H9 (cell line): Measurements from ENCODE around the gene NUP155. TPM values are rescaled to one million over a fixed set of nuclear protein-coding genes. Genes with fewer than 3 reads are reported as not detected.
A peak's percentile ranks its signal among the peaks of the same experiment; 100 is the strongest.

Source experiments
- DNase-seq: peaks from one replicate; pipeline ENCODE4 v3.0.0-alpha.2; 2017
- H2AFZ ChIP-seq: one replicate; pipeline ENCODE4 v1.6.1; 2013; ENCODE audit warnings: mild to moderate bottlenecking, low read length, control low read depth, moderate library complexity
- H2AK5ac ChIP-seq: 2 replicates; pipeline ENCODE4 v1.6.1; 2013; ENCODE audit warnings: low read length, control low read depth, mixed read lengths; ENCODE audit not compliant: insufficient read length
- H2BK120ac ChIP-seq: one replicate; pipeline ENCODE4 v1.6.1; 2013; ENCODE audit warnings: low read depth, mild to moderate bottlenecking, low read length, control low read depth, inconsistent platforms; ENCODE audit not compliant: poor library complexity, severe bottlenecking
- H2BK12ac ChIP-seq: 2 replicates; pipeline ENCODE4 v1.6.1; 2013; ENCODE audit warnings: low read length, control low read depth, mixed read lengths, low read depth; ENCODE audit not compliant: insufficient read length
- H2BK15ac ChIP-seq: 2 replicates; pipeline ENCODE4 v1.6.1; 2013; ENCODE audit warnings: low read depth, low read length, control low read depth
- H2BK20ac ChIP-seq: one replicate; pipeline ENCODE4 v1.6.1; 2013; ENCODE audit warnings: low read depth, mild to moderate bottlenecking, low read length, control low read depth, inconsistent platforms; ENCODE audit not compliant: poor library complexity, severe bottlenecking
- H2BK5ac ChIP-seq: 2 replicates; pipeline ENCODE4 v1.6.1; 2013; ENCODE audit warnings: low read length, control low read depth, mixed read lengths; ENCODE audit not compliant: insufficient read length
- H3K14ac ChIP-seq: 2 replicates; pipeline ENCODE4 v1.6.1; 2013; ENCODE audit warnings: low read length, control low read depth; ENCODE audit not compliant: insufficient read depth
- H3K18ac ChIP-seq: 2 replicates; pipeline ENCODE4 v1.6.1; 2013; ENCODE audit warnings: low read depth, mild to moderate bottlenecking, mixed read lengths, low read length, control low read depth; ENCODE audit not compliant: insufficient read length
- H3K23ac ChIP-seq: 2 replicates; pipeline ENCODE4 v1.6.1; 2013; ENCODE audit warnings: low read length, control low read depth, mixed read lengths, low read depth; ENCODE audit not compliant: insufficient read length
- H3K23me2 ChIP-seq: 2 replicates; pipeline ENCODE4 v1.6.1; 2013; ENCODE audit warnings: low read depth, mild to moderate bottlenecking, mixed read lengths, low read length, control low read depth; ENCODE audit not compliant: insufficient read length, poor library complexity, severe bottlenecking
- H3K27ac ChIP-seq: 2 replicates; pipeline ENCODE4 v1.5.1; 2013; ENCODE audit warnings: low read length, control low read depth, mixed read lengths, low read depth; ENCODE audit not compliant: insufficient read length
- H3K27me3 ChIP-seq: 2 replicates; pipeline ENCODE4 v1.6.1; 2013; ENCODE audit warnings: low read length, control low read depth, inconsistent platforms; ENCODE audit not compliant: insufficient read depth
- H3K4ac ChIP-seq: 2 replicates; pipeline ENCODE4 v1.6.1; 2013; ENCODE audit warnings: low read depth, mild to moderate bottlenecking, control low read depth, inconsistent platforms, low read length, moderate library complexity
- H3K4me1 ChIP-seq: 2 replicates; pipeline ENCODE4 v1.6.1; 2013; ENCODE audit warnings: low read length, control low read depth, inconsistent platforms; ENCODE audit not compliant: insufficient read depth
- H3K4me2 ChIP-seq: 2 replicates; pipeline ENCODE4 v1.6.1; 2013; ENCODE audit warnings: low read length, control low read depth, mixed read lengths; ENCODE audit not compliant: insufficient read length, insufficient read depth
- H3K56ac ChIP-seq: 2 replicates; pipeline ENCODE4 v1.6.1; 2013; ENCODE audit warnings: low read depth, mild to moderate bottlenecking, mixed read lengths, low read length, control low read depth; ENCODE audit not compliant: insufficient read length
- H3K79me1 ChIP-seq: 2 replicates; pipeline ENCODE4 v1.6.1; 2013; ENCODE audit warnings: low read depth, mild to moderate bottlenecking, moderate library complexity, low read length, control low read depth, inconsistent platforms; ENCODE audit not compliant: insufficient read depth, poor library complexity, severe bottlenecking
- H3K79me2 ChIP-seq: 2 replicates; pipeline ENCODE4 v1.6.1; 2013; ENCODE audit warnings: low read length, control low read depth, inconsistent platforms; ENCODE audit not compliant: insufficient read depth
- H3K9ac ChIP-seq: 2 replicates; pipeline ENCODE4 v1.6.1; 2013; ENCODE audit warnings: low read length, control low read depth, mixed read lengths; ENCODE audit not compliant: insufficient read length; ENCODE audit errors: extremely low read depth
- H3K9me3 ChIP-seq: one replicate; pipeline ENCODE4 v1.6.1; 2013; ENCODE audit warnings: low read depth, low read length, inconsistent platforms; ENCODE audit not compliant: control insufficient read depth
- H3T11ph ChIP-seq: one replicate; pipeline ENCODE4 v1.6.1; 2013; ENCODE audit warnings: mild to moderate bottlenecking, low read length, control low read depth, inconsistent platforms
- H4K20me1 ChIP-seq: one replicate; pipeline ENCODE4 v1.6.1; 2013; ENCODE audit not compliant: control insufficient read depth, insufficient read length, insufficient read depth
- H4K5ac ChIP-seq: 2 replicates; pipeline ENCODE4 v1.6.1; 2013; ENCODE audit warnings: low read depth, mild to moderate bottlenecking, mixed read lengths, low read length, control low read depth; ENCODE audit not compliant: insufficient read length
- H4K8ac ChIP-seq: replicated peaks from 2 replicates; pipeline ENCODE4 v1.6.1; 2013; ENCODE audit warnings: low read length, control low read depth, mixed read lengths, low read depth; ENCODE audit not compliant: insufficient read length
- H4K91ac ChIP-seq: 2 replicates; pipeline ENCODE4 v1.6.1; 2013; ENCODE audit warnings: low read depth, mild to moderate bottlenecking, moderate library complexity, mixed read lengths, low read length, control low read depth; ENCODE audit not compliant: insufficient read length
- H3K27ac Mint-ChIP-seq, 3 experiments: 2 replicates in 2 of 3; 3 replicates in 1 of 3; pipeline ENCODE4 v1.8.0; 2020 to 2021; ENCODE audit warnings: mixed read lengths in 3 of 3, mild to moderate bottlenecking in 1 of 3, moderate library complexity in 1 of 3
- H3K27me3 Mint-ChIP-seq: 2 replicates; pipeline ENCODE4 v1.8.0; 2021; ENCODE audit warnings: low read depth, mild to moderate bottlenecking, moderate library complexity, mixed read lengths
- H3K36me3 Mint-ChIP-seq, 3 experiments: 2 replicates in 2 of 3; 3 replicates in 1 of 3; pipeline ENCODE4 v1.8.0; 2020 to 2021; ENCODE audit warnings: low read depth in 3 of 3, mixed read lengths in 3 of 3; ENCODE audit not compliant: insufficient read depth in 1 of 3
- H3K4me1 Mint-ChIP-seq, 2 experiments: 2 replicates each; pipeline ENCODE4 v1.8.0; 2020; ENCODE audit warnings: mixed read lengths in 2 of 2
- H3K4me3 Mint-ChIP-seq, 2 experiments: 2 replicates in 1 of 2; 3 replicates in 1 of 2; pipeline ENCODE4 v1.8.0; 2020 to 2021; ENCODE audit warnings: mild to moderate bottlenecking in 2 of 2, mixed read lengths in 2 of 2, moderate library complexity in 1 of 2
- H3K9me3 Mint-ChIP-seq, 2 experiments: 2 replicates in 1 of 2; 3 replicates in 1 of 2; pipeline ENCODE4 v1.8.0; 2020; ENCODE audit warnings: mild to moderate bottlenecking in 2 of 2, mixed read lengths in 2 of 2, moderate library complexity in 1 of 2
- CTCF ChIP-seq: fragments of 200-600 bp; sonication (generic); conservative IDR thresholded peaks from 3 replicates; pipeline ENCODE4 v1.8.0; 2021; ENCODE audit warnings: antibody characterized with exemption, mild to moderate bottlenecking
- WGBS: extraction: QIAGEN DNeasy Blood & Tissue Kit; methylation state at CpG from one replicate; pipeline ENCODE4 v1.1.7; 2013; ENCODE audit warnings: missing lambda C conversion rate, low lambda C conversion rate, mixed read lengths; ENCODE audit not compliant: insufficient read length; ENCODE audit errors: extremely low coverage; 5-methylcytosine and 5-hydroxymethylcytosine counted together
- total RNA-seq: library from RNA; stranded (reverse); gene quantifications from 2 replicates; pipeline ENCODE4 v1.2.1, GENCODE V29; 2021

NUP155 gene
- total RNA-seq, 1 experiment from 2014 or later: 82.4 TPM

DNA sequence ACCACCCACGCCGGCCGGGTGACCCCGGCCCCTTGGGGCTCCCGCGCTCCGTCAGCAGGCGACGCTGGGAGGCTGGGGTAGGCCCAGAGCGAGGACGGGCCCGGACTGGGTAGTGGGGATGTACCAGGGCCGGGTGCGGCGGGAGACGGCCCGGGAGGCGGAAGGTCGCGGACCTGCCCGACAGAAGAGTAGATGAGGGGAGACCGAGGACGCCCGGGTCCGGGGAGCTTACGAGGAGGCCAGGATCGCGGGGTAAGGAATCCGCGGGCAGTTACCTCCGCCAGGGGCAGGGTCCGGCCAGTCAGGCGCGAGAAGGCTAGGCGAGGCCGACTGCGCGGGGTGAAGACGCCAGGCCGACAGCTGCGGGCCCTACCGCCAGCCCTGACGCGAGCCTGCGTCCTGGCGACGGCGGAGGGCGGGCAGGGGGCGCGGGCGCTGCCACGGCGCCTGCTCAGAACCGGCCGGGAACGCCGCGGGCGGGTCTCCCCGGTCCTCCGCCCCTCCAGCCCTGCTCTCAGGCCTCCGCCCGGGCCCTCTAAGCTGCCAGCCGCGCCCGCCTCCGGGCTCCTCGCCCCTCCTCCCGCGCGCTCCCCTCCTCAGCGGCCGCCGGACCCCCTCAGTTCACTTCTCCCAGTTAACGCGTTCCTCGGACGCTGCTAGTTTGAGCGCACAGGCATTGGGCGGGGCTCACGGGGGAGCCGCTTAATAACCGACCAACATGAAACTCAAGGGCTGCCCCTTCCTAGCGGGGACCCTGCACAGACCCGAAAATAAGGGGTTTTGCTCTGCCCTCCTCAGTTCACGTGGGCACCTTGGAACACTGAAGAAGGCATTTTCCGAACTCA lies 121.7 kb downstream of the NUP155 start, which contains the start of gene CPLANE1:
Gene CPLANE1 (minus strand): TSS at position 407 of the 845 bp plus-strand sequence. CDS start 1,678 bp downstream, outside the sequence.
- no peaks in the 10 kb centered on the region; the same call in 1 of the 2 replicates for H3K27me3 Mint-ChIP-seq
- Histone ChIP-seq H2AK5ac (no peak within 1 kb of the TSS), H3K56ac (no peak within 1 kb of the TSS), H2BK12ac (no peak within 1 kb of the TSS), H2BK120ac (no peak within 1 kb of the TSS), H3K9ac (peak within 1 kb of the TSS; percentile 49), H3K79me2 (no peaks in the 10 kb centered on the region), H3K27me3 (no peaks in the 10 kb centered on the region), H3K23me2 (peaks cover 3% of the 10 kb centered on the region), H3K79me1 (no peaks in the 10 kb centered on the region), H4K5ac (no peak within 1 kb of the TSS), H3K18ac (peak within 1 kb of the TSS; percentile 47), H3K14ac (peak within 1 kb of the TSS; percentile 83; the same call in 1 of the 2 replicates), H3K27ac (no peak within 1 kb of the TSS), H3K4me2 (peak within 1 kb of the TSS; percentile 18), H2BK5ac (no peak within 1 kb of the TSS), H2AFZ (no peak within 1 kb of the TSS), H4K91ac (no peak within 1 kb of the TSS), H3K4me1 (no peaks in the 10 kb centered on the region), H3K9me3 (no peaks in the 10 kb centered on the region), H3K4ac (no peak within 1 kb of the TSS), H3K23ac (no peak within 1 kb of the TSS), H4K8ac (no peak within 1 kb of the TSS), H2BK20ac (no peak within 1 kb of the TSS), H2BK15ac (no peak within 1 kb of the TSS), H3T11ph (no peak within 1 kb of the TSS), H4K20me1 (no peaks in the 10 kb centered on the region)
- H3K27ac Mint-ChIP-seq: peak within 1 kb of the TSS; percentile 89 to 95 (median 91); a peak in 6 of 7 replicates
- WGBS: no CpG with 5 or more reads among the region's 88 CpGs
- H3K36me3 Mint-ChIP-seq: peaks cover 0 to 5% (median under 1%) of the 10 kb centered on the region in 3 experiments; a peak in 4 of 7 replicates
- peak; percentile 30; the same call in 2 of the 3 replicates for TF ChIP-seq CTCF
- DNase-seq: peak; percentile 84
- H3K4me3 Mint-ChIP-seq: peak within 1 kb of the TSS; percentile 78 to 90
- peaks cover 6 to 9% of the 10 kb centered on the region in 2 experiments for H3K4me1 Mint-ChIP-seq
- H3K9me3 Mint-ChIP-seq: peaks cover 7 to 8% of the 10 kb centered on the region in 2 experiments
